Memory B cell (primary cell): ENCODE data around the gene LRP2.

Experiments used
- ATAC-seq: fragments of 150-1000 bp; cut with Tn5 transposase; 2 replicates; pipeline ENCODE4 v1.10.0; 2021; ENCODE audit warnings: low read depth, mild to moderate bottlenecking, moderate library complexity
- DNase-seq, 2 donors: peaks; one replicate each; pipeline ENCODE4 v3.0.0; 2022; ENCODE audit warnings: low spot score in 2 of 2
- H3K27ac Mint-ChIP-seq: one replicate; pipeline ENCODE4 v1.8.0; 2022; ENCODE audit warnings: mild to moderate bottlenecking, moderate library complexity, mixed read lengths
- H3K27me3 Mint-ChIP-seq: one replicate; pipeline ENCODE4 v1.8.0; 2022; ENCODE audit warnings: mixed read lengths
- H3K36me3 Mint-ChIP-seq: one replicate; pipeline ENCODE4 v1.8.0; 2022; ENCODE audit warnings: mild to moderate bottlenecking, mixed read lengths
- H3K4me1 Mint-ChIP-seq: one replicate; pipeline ENCODE4 v1.8.0; 2022; ENCODE audit warnings: mixed read lengths
- H3K4me3 Mint-ChIP-seq: one replicate; pipeline ENCODE4 v1.8.0; 2022; ENCODE audit warnings: mild to moderate bottlenecking, moderate library complexity, mixed read lengths
- H3K9me3 Mint-ChIP-seq: one replicate; pipeline ENCODE4 v1.8.0; 2022; ENCODE audit warnings: mixed read lengths

The LRP2 gene

GRCh38 chr2:169265591-169265990, 96.7 kb downstream of the LRP2 start:
- H3K27ac Mint-ChIP-seq, result no peak overlapping the region
- DNase-seq, result no peak
- no peaks in the 10 kb centered on the region for H3K27me3 Mint-ChIP-seq
- no peaks in the 10 kb centered on the region for H3K36me3 Mint-ChIP-seq
- ATAC-seq, result no peak
- no peak overlapping the region for H3K4me3 Mint-ChIP-seq
- peaks cover 4% of the 10 kb centered on the region for H3K9me3 Mint-ChIP-seq
- no peaks in the 10 kb centered on the region for H3K4me1 Mint-ChIP-seq

- DNase-seq (no peak), ATAC-seq (no peak)
These were observed 101.3 kb downstream of the LRP2 start for GRCh38 chr2:169260846-169261642.

GRCh38 chr2:169260246-169260645, 102.1 kb downstream of the LRP2 start:
- Mint-ChIP-seq H3K9me3 (peaks cover 3% of the 10 kb centered on the region), H3K36me3 (no peaks in the 10 kb centered on the region), H3K27ac (no peak overlapping the region), H3K4me3 (no peak overlapping the region), H3K4me1 (no peaks in the 10 kb centered on the region), H3K27me3 (no peaks in the 10 kb centered on the region)
- ATAC-seq (no peak), DNase-seq (no peak)

More at GRCh38 chr2:169260846-169261642, 101.3 kb downstream of the LRP2 start:
- Mint-ChIP-seq H3K36me3 (no peaks in the 10 kb centered on the region), H3K27me3 (no peaks in the 10 kb centered on the region), H3K4me1 (no peaks in the 10 kb centered on the region), H3K27ac (no peak overlapping the region), H3K9me3 (peaks cover 3% of the 10 kb centered on the region), H3K4me3 (no peak overlapping the region)

- no peaks in the 10 kb centered on the region for H3K36me3 Mint-ChIP-seq
These were observed 102.9 kb downstream of the LRP2 start for GRCh38 chr2:169259402-169259801.

GRCh38 chr2:169258045-169258601, 104.2 kb downstream of the LRP2 start:
- Mint-ChIP-seq H3K27me3 (no peaks in the 10 kb centered on the region), H3K4me3 (no peak overlapping the region), H3K36me3 (no peaks in the 10 kb centered on the region), H3K9me3 (peaks cover 3% of the 10 kb centered on the region), H3K27ac (no peak overlapping the region), H3K4me1 (no peaks in the 10 kb centered on the region)
- DNase-seq (no peak), ATAC-seq (no peak)

More at GRCh38 chr2:169259402-169259801, 102.9 kb downstream of the LRP2 start:
- H3K27ac Mint-ChIP-seq, result no peak overlapping the region
- no peak for DNase-seq
- peaks cover 3% of the 10 kb centered on the region for H3K9me3 Mint-ChIP-seq
- no peaks in the 10 kb centered on the region for H3K4me1 Mint-ChIP-seq
- no peaks in the 10 kb centered on the region for H3K27me3 Mint-ChIP-seq
- H3K4me3 Mint-ChIP-seq, result no peak overlapping the region
- ATAC-seq, result no peak

- Mint-ChIP-seq H3K27ac (no peak overlapping the region), H3K36me3 (no peaks in the 10 kb centered on the region), H3K27me3 (no peaks in the 10 kb centered on the region), H3K9me3 (no peaks in the 10 kb centered on the region), H3K4me1 (no peaks in the 10 kb centered on the region), H3K4me3 (no peak overlapping the region)
- ATAC-seq (no peak), DNase-seq (no peak)
These were observed 107.6 kb downstream of the LRP2 start for GRCh38 chr2:169254774-169255173.

- H3K4me1 Mint-ChIP-seq, result no peaks in the 10 kb centered on the region
- DNase-seq, result no peak
- H3K4me3 Mint-ChIP-seq, result no peak overlapping the region
- no peak overlapping the region for H3K27ac Mint-ChIP-seq
- H3K9me3 Mint-ChIP-seq, result peaks cover 1% of the 10 kb centered on the region
- no peaks in the 10 kb centered on the region for H3K27me3 Mint-ChIP-seq
- ATAC-seq, result no peak
- no peaks in the 10 kb centered on the region for H3K36me3 Mint-ChIP-seq
These were observed 115.1 kb downstream of the LRP2 start for GRCh38 chr2:169247211-169247610.

- Mint-ChIP-seq H3K4me3 (no peak overlapping the region), H3K9me3 (peaks cover 4% of the 10 kb centered on the region), H3K36me3 (no peaks in the 10 kb centered on the region), H3K27ac (no peak overlapping the region), H3K4me1 (no peaks in the 10 kb centered on the region), H3K27me3 (peaks cover 3% of the 10 kb centered on the region)
- ATAC-seq (no peak), DNase-seq (no peak)
These were observed 121.9 kb downstream of the LRP2 start for GRCh38 chr2:169240405-169240804.

- Mint-ChIP-seq H3K4me3 (no peak overlapping the region), H3K4me1 (no peaks in the 10 kb centered on the region), H3K9me3 (peaks cover 4% of the 10 kb centered on the region), H3K36me3 (no peaks in the 10 kb centered on the region), H3K27ac (no peak overlapping the region), H3K27me3 (peaks cover 3% of the 10 kb centered on the region)
- ATAC-seq, result no peak
- DNase-seq, result no peak
These were observed 124.4 kb downstream of the LRP2 start for GRCh38 chr2:169237939-169238338.

GRCh38 chr2:169237286-169237685, 125.0 kb downstream of the LRP2 start:
- Mint-ChIP-seq H3K9me3 (peaks cover 5% of the 10 kb centered on the region), H3K4me3 (no peak overlapping the region), H3K36me3 (no peaks in the 10 kb centered on the region), H3K27ac (no peak overlapping the region), H3K4me1 (no peaks in the 10 kb centered on the region), H3K27me3 (peaks cover 3% of the 10 kb centered on the region)
- DNase-seq, result no peak
- ATAC-seq, result no peak

- DNase-seq, result no peak
- H3K36me3 Mint-ChIP-seq, result no peaks in the 10 kb centered on the region
- no peaks in the 10 kb centered on the region for H3K4me1 Mint-ChIP-seq
- no peak overlapping the region for H3K4me3 Mint-ChIP-seq
- no peaks in the 10 kb centered on the region for H3K27me3 Mint-ChIP-seq
- no peak overlapping the region for H3K27ac Mint-ChIP-seq
- peaks cover 5% of the 10 kb centered on the region for H3K9me3 Mint-ChIP-seq
- ATAC-seq, result no peak
These were observed 129.7 kb downstream of the LRP2 start for GRCh38 chr2:169232551-169233154.

GRCh38 chr2:169230204-169230603, 132.1 kb downstream of the LRP2 start:
- DNase-seq (no peak), ATAC-seq (no peak)
- H3K9me3 Mint-ChIP-seq, result peaks cover 1% of the 10 kb centered on the region
- H3K4me1 Mint-ChIP-seq, result no peaks in the 10 kb centered on the region
- H3K27ac Mint-ChIP-seq, result no peak overlapping the region
- no peak overlapping the region for H3K4me3 Mint-ChIP-seq
- no peaks in the 10 kb centered on the region for H3K27me3 Mint-ChIP-seq
- no peaks in the 10 kb centered on the region for H3K36me3 Mint-ChIP-seq

- peaks cover 1% of the 10 kb centered on the region for H3K9me3 Mint-ChIP-seq
These were observed 132.7 kb downstream of the LRP2 start for GRCh38 chr2:169229590-169229989.

GRCh38 chr2:169225906-169226305, 136.4 kb downstream of the LRP2 start:
- Mint-ChIP-seq H3K4me1 (no peaks in the 10 kb centered on the region), H3K27ac (no peak overlapping the region), H3K9me3 (no peaks in the 10 kb centered on the region), H3K36me3 (no peaks in the 10 kb centered on the region), H3K4me3 (no peak overlapping the region), H3K27me3 (no peaks in the 10 kb centered on the region)
- ATAC-seq, result no peak
- no peak for DNase-seq

More at GRCh38 chr2:169229590-169229989, 132.7 kb downstream of the LRP2 start:
- ATAC-seq (no peak), DNase-seq (no peak)
- no peaks in the 10 kb centered on the region for H3K36me3 Mint-ChIP-seq
- H3K27me3 Mint-ChIP-seq, result no peaks in the 10 kb centered on the region
- no peaks in the 10 kb centered on the region for H3K4me1 Mint-ChIP-seq
- no peak overlapping the region for H3K4me3 Mint-ChIP-seq
- H3K27ac Mint-ChIP-seq, result no peak overlapping the region
